ENCODE measurements around the gene SPINK1. TPM values are rescaled to one million over a fixed set of nuclear protein-coding genes. Genes with fewer than 3 reads are reported as not detected.

SPINK1 gene
- total and polyA plus RNA-seq, 2 of the 4 experiments (the other 2 are of a cell fraction) = not detected

DNA sequence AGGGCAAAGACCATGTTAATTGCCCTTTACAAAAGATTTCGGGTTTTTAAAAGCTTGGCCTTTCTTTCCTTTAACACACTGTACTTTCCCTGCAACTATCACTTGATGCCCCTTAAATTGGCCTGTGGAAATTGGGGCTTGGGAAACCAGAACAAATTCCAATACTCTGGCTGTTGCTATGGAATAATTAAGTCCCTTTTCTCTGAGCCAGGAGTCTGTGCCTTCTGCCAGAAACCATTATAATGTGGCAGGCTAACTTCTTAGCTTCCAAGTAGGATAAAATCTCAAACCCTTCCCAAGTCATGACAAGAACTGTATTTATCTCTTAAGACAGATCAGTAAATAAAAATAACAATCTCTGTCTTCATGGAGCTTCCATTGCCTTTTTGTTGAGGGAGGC, 1.1 kb upstream of the SPINK1 start:
- WGBS, 2 experiments (ENCODE audit: extremely low coverage in 2 of 2, insufficient read length in 1 of 2) = no CpG with 5 or more reads among the region's 1 CpG
- TF ChIP-seq RAD21 (IDR thresholded peaks at IDR 0.05; ENCODE audit: low read length) = no peak
- TF ChIP-seq CEBPB (IDR thresholded peaks at IDR 0.05; ENCODE audit: low read depth, low read length) = no peak
- no peak for TF ChIP-seq POLR2A (IDR thresholded peaks at IDR 0.05; ENCODE audit: low read depth, low read length)
- TF ChIP-seq, protein P1, sequence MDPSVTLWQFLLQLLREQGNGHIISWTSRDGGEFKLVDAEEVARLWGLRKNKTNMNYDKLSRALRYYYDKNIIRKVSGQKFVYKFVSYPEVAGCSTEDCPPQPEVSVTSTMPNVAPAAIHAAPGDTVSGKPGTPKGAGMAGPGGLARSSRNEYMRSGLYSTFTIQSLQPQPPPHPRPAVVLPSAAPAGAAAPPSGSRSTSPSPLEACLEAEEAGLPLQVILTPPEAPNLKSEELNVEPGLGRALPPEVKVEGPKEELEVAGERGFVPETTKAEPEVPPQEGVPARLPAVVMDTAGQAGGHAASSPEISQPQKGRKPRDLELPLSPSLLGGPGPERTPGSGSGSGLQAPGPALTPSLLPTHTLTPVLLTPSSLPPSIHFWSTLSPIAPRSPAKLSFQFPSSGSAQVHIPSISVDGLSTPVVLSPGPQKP (IDR thresholded peaks at IDR 0.05; ENCODE audit: borderline replicate concordance, low read depth, low read length) = no peak
- no peak for TF ChIP-seq MAZ (IDR thresholded peaks at IDR 0.05; ENCODE audit: borderline replicate concordance, low read depth, low read length)
- TF ChIP-seq MXI1 (IDR thresholded peaks at IDR 0.05; ENCODE audit: borderline replicate concordance, low read depth, low read length) = no peak
- TF ChIP-seq NFE2L2 (IDR thresholded peaks at IDR 0.05; ENCODE audit: low read depth, low read length) = no peak
- TF ChIP-seq, protein P2, sequence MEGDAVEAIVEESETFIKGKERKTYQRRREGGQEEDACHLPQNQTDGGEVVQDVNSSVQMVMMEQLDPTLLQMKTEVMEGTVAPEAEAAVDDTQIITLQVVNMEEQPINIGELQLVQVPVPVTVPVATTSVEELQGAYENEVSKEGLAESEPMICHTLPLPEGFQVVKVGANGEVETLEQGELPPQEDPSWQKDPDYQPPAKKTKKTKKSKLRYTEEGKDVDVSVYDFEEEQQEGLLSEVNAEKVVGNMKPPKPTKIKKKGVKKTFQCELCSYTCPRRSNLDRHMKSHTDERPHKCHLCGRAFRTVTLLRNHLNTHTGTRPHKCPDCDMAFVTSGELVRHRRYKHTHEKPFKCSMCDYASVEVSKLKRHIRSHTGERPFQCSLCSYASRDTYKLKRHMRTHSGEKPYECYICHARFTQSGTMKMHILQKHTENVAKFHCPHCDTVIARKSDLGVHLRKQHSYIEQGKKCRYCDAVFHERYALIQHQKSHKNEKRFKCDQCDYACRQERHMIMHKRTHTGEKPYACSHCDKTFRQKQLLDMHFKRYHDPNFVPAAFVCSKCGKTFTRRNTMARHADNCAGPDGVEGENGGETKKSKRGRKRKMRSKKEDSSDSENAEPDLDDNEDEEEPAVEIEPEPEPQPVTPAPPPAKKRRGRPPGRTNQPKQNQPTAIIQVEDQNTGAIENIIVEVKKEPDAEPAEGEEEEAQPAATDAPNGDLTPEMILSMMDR (conservative IDR thresholded peaks at IDR 0.05; ENCODE audit: low read depth, low read length) = no peak
- TF ChIP-seq, protein P3, sequence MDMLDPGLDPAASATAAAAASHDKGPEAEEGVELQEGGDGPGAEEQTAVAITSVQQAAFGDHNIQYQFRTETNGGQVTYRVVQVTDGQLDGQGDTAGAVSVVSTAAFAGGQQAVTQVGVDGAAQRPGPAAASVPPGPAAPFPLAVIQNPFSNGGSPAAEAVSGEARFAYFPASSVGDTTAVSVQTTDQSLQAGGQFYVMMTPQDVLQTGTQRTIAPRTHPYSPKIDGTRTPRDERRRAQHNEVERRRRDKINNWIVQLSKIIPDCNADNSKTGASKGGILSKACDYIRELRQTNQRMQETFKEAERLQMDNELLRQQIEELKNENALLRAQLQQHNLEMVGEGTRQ (IDR thresholded peaks at IDR 0.05; ENCODE audit: low read depth, low read length) = no peak
- TF ChIP-seq BHLHE40 (IDR thresholded peaks at IDR 0.05; ENCODE audit: low read depth, low read length) = no peak
- TF ChIP-seq RCOR1 (IDR thresholded peaks at IDR 0.05; ENCODE audit: insufficient replicate concordance, low read length) = no peak
- TF ChIP-seq MAFK (IDR thresholded peaks at IDR 0.05; ENCODE audit: low read depth, low read length) = no peak
- no peak for TF ChIP-seq SMC3 (IDR thresholded peaks at IDR 0.05; ENCODE audit: low read depth, low read length)
- TF ChIP-seq FOS (IDR thresholded peaks at IDR 0.05; ENCODE audit: low read depth, low read length) = no peak
- TF ChIP-seq RFX5 (IDR thresholded peaks at IDR 0.05; ENCODE audit: low read depth, low read length) = no peak
- no peak overlapping the region for H2BK15ac ChIP-seq (ENCODE audit: low read depth, low read length)
- H4K91ac ChIP-seq (ENCODE audit: insufficient read depth, low read depth, low read length) = no peak overlapping the region
- in situ Hi-C loops (cut with MboI; ENCODE audit: low sequenced_read_pairs) = no loop called here
- H4K5ac ChIP-seq (ENCODE audit: low read depth, low read length) = no peak overlapping the region
- H2AK9ac ChIP-seq (replicated peaks; ENCODE audit: low read depth, low read length, poor library complexity) = no peak overlapping the region
- no peaks in the 10 kb centered on the region for H4K20me1 ChIP-seq (ENCODE audit: insufficient read depth, low read length)
- H3K9me3 ChIP-seq (ENCODE audit: control insufficient read depth, insufficient read depth, low read length) = no peaks in the 10 kb centered on the region
- no peaks in the 10 kb centered on the region for H3K4me1 ChIP-seq (ENCODE audit: control insufficient read depth, insufficient read depth, low read length)
- dilution Hi-C loops (cut with HindIII; ENCODE audit: low sequenced_read_pairs, unreplicated experiment) = no loop called here
- H3K56ac ChIP-seq (ENCODE audit: extremely low read depth, insufficient read depth, low read length) = no peak overlapping the region
- H3K4me3 ChIP-seq (ENCODE audit: insufficient read depth, low read depth, low read length) = no peak overlapping the region
- no TSS peak for BruUV-seq (replicated peaks)
- no peak overlapping the region for H3K9ac ChIP-seq (ENCODE audit: low read depth, low read length)
- no peak overlapping the region for H2BK120ac ChIP-seq (ENCODE audit: low read depth, low read length)
- H4K8ac ChIP-seq (ENCODE audit: low read depth in 2 of 2, low read length in 2 of 2) = no peak overlapping the region
- no peaks in the 10 kb centered on the region for H3K79me1 ChIP-seq (ENCODE audit: low read depth in 1 of 2, low read length in 2 of 2)
- intact Hi-C loops (cut with micrococcal nuclease) = no loop called here
- no peak overlapping the region for H2BK20ac ChIP-seq (ENCODE audit: low read depth, low read length)
- no peak overlapping the region for H3K27ac ChIP-seq (ENCODE audit: insufficient read depth, low read length)
- H2BK5ac ChIP-seq (ENCODE audit: low read depth, low read length, poor library complexity, severe bottlenecking) = no peak overlapping the region
- H3K36me3 ChIP-seq (ENCODE audit: control insufficient read depth, insufficient read depth, low read length) = no peaks in the 10 kb centered on the region
- ChIA-PET CTCF (interaction anchor here (1.9 kb wide), 1 partner anchor 10 kb away, joined by 8 read pairs; no protein-coding TSS in a partner anchor), POLR2A (ENCODE audit: unreplicated experiment) (no interaction called here)
- no peak overlapping the region for H3K18ac ChIP-seq (ENCODE audit: low read depth, low read length)
- H3K4me2 ChIP-seq (ENCODE audit: low read depth, low read length) = no peak overlapping the region
- no peak for ATAC-seq (ENCODE audit: low read depth)
- no peak overlapping the region for H2AK5ac ChIP-seq (ENCODE audit: low read depth, low read length)
- no peak overlapping the region for H3K23ac ChIP-seq (ENCODE audit: low read depth, low read length)
- no peak for DNase-seq
- no peak overlapping the region for H3K4ac ChIP-seq (ENCODE audit: low read depth, low read length)
- H3K9me1 ChIP-seq (ENCODE audit: insufficient read depth, low read length) = no peaks in the 10 kb centered on the region
- no peak overlapping the region for H2AFZ ChIP-seq (replicated peaks; ENCODE audit: low read length, poor library complexity)
- no peak overlapping the region for H3K14ac ChIP-seq (replicated peaks; ENCODE audit: low read depth, low read length)
- H3K27me3 ChIP-seq (ENCODE audit: control insufficient read depth, insufficient read depth, low read length) = peaks cover 2% of the 10 kb centered on the region; the same call in 1 of the 2 replicates
